G401 (cell line): Measurements from ENCODE around the gene ZNF317. TPM values are rescaled to one million over a fixed set of nuclear protein-coding genes. Genes with fewer than 3 reads are reported as not detected.
A peak's percentile ranks its signal among the peaks of the same experiment; 100 is the strongest.
"Not testable (repeated sequence)": the region's sequence is repeated elsewhere in the genome, so short reads cannot be mapped to it uniquely, and the experiment has no call there.

Experiments
- DNase-seq: peaks from one replicate; pipeline ENCODE4 v3.0.0-alpha.2; 2015; ENCODE audit warnings: low spot score
- in situ Hi-C: cut with HindIII; loops from 2 replicates; pipeline ENCODE4 v1.10.0; 2016; ENCODE audit warnings: low sequenced_read_pairs, mixed read lengths
- total RNA-seq: library from RNA; depleted of rRNA; stranded (reverse); fragments of >200 nt; shearing (Covaris generic); gene quantifications from 2 replicates; pipeline ENCODE4 v1.2.3, GENCODE V29; 2014; rRNA removed

ZNF317 gene
- total RNA-seq, 1 experiment from 2014 or later: 40.5 TPM

DNA sequence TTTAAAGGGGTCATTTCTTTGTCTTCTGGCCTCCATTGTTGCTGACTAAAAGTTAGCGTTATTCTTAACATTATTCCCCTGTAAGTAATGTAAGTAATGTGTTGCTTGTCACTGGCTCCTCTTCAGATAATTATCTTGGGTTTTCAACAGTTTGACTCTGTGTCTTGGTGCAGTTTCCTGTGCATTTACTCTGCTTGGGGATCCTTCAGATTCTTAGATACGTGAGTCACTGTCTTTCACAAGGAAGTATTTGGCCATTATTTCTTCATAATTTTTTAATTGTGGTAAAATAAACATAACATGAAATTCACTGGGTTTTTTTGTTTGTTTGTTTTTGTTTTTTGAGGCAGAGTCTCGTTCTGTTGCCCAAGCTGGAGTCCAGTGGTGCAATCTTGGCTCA is 25.1 kb downstream of the ZNF317 start:
- in situ Hi-C loops: no loop called here

GRCh38 chr19:9166846-9167245 is 26.6 kb downstream of the ZNF317 start:
- in situ Hi-C loops: no loop called here
- no peak for DNase-seq

More for the DNA sequence above, 25.1 kb downstream of the ZNF317 start:
- no peak for DNase-seq

DNA sequence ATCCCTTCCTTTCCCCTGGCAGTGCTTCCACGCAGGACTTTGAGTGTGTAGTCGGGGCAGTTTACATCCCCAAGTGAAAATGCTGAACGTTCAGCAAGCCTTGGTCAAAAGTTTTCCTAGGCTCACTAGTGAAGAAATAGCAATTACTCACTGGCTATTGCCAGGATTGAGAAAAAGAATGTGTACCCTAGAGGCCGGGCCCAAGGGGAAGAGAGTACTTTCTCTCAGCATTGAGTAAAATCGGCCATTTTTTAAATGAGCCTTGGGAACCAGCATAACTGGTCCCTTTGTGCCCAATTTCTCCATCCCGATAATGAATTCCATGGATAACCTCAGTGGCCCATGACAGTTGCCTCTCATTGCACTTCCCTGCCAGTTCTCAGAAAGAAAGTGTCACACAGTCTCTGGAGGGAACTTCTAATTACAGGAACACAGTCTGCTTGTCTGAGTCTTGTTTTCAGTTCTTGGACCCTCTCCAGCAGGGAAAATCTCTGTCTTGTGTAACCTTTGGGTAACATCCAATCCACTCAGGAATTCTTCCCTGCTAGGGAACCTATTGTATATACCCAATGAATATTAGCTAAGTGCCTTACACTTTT is 31.3 kb downstream of the ZNF317 start:
- in situ Hi-C loops: no loop called here
- no peak for DNase-seq

DNA sequence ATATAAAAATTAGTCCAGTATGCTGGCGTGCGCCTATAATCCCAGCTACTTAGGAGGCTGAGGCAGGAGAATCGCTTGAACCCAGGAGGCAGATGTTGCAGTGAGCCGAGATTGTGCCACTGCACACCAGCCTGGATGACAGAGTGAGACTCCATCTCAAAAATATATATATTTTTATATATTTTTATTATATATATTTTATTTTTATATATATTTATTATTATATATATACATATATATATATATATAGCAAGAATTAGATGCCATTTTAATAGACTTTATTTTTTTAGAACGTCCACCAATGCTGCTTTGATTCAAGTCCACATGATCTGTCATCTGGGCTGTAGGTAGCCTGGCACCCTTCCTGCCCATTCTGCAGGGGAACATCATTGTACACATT is 35.1 kb downstream of the ZNF317 start:
- in situ Hi-C loops: no loop called here
- no peak for DNase-seq

GRCh38 chr19:9178901-9179300 is 38.7 kb downstream of the ZNF317 start, which contains the start of gene OR7D2:
Gene OR7D2 (plus strand): TSS chr19:9178979. CDS start chr19:9185782, 6,803 bp downstream.
- in situ Hi-C loops: no loop called here
- DNase-seq: no peak

DNA sequence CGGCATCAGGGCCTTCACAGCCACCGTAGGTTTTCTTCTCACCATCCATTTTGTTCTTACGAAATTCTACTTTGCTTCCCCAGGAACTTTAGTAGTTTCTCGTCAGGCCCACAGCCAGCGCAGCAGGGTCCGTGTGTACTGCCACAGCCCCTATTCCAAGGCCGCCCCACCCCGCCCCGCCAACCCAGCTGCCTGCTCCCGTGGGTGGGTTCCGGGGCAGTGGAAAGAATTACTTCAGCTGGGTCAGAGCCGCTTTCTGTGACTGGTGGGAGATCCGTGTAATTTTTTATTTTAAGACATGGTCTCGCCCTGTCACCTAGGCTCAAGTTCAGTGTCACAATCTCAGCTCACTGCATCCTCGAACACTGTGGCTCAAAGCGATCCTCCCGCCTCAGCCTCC is 42.8 kb downstream of the ZNF317 start:
- in situ Hi-C loops: no loop called here
- DNase-seq: no peak

GRCh38 chr19:9187191-9187590 is 47.0 kb downstream of the ZNF317 start:
- in situ Hi-C loops: no loop called here
- no peak for DNase-seq

- no peak for DNase-seq
- in situ Hi-C loops: no loop called here
Measured at GRCh38 chr19:9189535-9189934, 49.3 kb downstream of the ZNF317 start.

DNA sequence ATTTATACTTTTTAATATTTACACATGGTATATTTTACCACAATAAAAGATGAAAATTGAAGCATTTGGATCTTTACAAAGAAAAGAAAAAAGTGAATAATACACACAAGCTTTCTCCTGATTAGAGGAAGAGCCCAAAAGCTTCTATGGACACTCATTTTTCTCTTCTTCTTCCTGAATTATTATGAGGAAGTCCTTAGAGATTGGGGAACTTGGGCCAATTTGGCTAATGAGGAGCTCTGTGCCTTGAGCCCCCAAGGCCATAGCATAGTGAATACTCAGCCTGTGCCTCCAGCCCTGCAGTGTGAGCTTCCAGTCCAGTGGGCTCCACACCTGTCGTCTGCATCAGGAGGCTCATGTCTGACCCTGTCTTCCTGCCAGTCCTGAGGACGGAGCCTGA is 57.8 kb downstream of the ZNF317 start:
- in situ Hi-C loops, DNase-seq: not testable (repeated sequence)

GRCh38 chr19:9205501-9206113 is 65.4 kb downstream of the ZNF317 start:
- in situ Hi-C loops: no loop called here
- DNase-seq: peak; percentile 76

Other genes with a start within 250 kb of the ZNF317 start
- gene MUC16, start 130.0 kb upstream of the ZNF317 start, total RNA-seq: not detected in 2 replicates
- not detected in 2 replicates for gene OR1M1, start 53.3 kb upstream of the ZNF317 start, total RNA-seq
- gene OR7G2, start 32.9 kb upstream of the ZNF317 start, total RNA-seq: not detected in 2 replicates
- gene OR7G1, start 24.6 kb upstream of the ZNF317 start, total RNA-seq: not detected in 2 replicates
- not detected in 2 replicates for gene OR7G3, start 13.4 kb upstream of the ZNF317 start, total RNA-seq
- gene OR7D2, start 38.6 kb downstream of the ZNF317 start, total RNA-seq: not detected in 2 replicates
- gene OR7D4, start 79.2 kb downstream of the ZNF317 start, total RNA-seq: not detected in 2 replicates
- not detected in 2 replicates for gene OR7E24, start 110.5 kb downstream of the ZNF317 start, total RNA-seq
- gene ZNF699, start 169.4 kb downstream of the ZNF317 start, total RNA-seq: 8.4 and 8.9 TPM in 2 replicates
- gene ZNF559, start 183.8 kb downstream of the ZNF317 start, total RNA-seq: 3.4 and 7.2 TPM in 2 replicates
- gene ZNF177, start 222.6 kb downstream of the ZNF317 start, total RNA-seq: 2.2 and 2.7 TPM in 2 replicates